ENCODE measurements around the gene SYT17.
"Not testable (repeated sequence)": the region's sequence is repeated elsewhere in the genome, so short reads cannot be mapped to it uniquely, and the experiment has no call there.

SYT17 gene

GRCh38 chr16:19174478-19174877 lies 6.4 kb downstream of the SYT17 start:
- no peak for DNase-seq

GRCh38 chr16:19175492-19176262 lies 7.6 kb downstream of the SYT17 start:
- no peak for DNase-seq

GRCh38 chr16:19177111-19177739 lies 9.2 kb downstream of the SYT17 start:
- no peak for DNase-seq

GRCh38 chr16:19179546-19180490 lies 11.8 kb downstream of the SYT17 start:
- no peak for DNase-seq

- no peak for DNase-seq
Observed at GRCh38 chr16:19180741-19181140, 12.7 kb downstream of the SYT17 start.

- no peak for DNase-seq
Observed at GRCh38 chr16:19182481-19182880, 14.4 kb downstream of the SYT17 start.

- DNase-seq, result no peak
Observed at GRCh38 chr16:19183187-19183586, 15.1 kb downstream of the SYT17 start.

GRCh38 chr16:19184823-19185509 lies 16.9 kb downstream of the SYT17 start:
- no peak for DNase-seq

- no peak for DNase-seq
Observed at GRCh38 chr16:19185510-19185851, 17.4 kb downstream of the SYT17 start.

GRCh38 chr16:19186408-19186807 lies 18.4 kb downstream of the SYT17 start:
- no peak for DNase-seq

GRCh38 chr16:19187961-19188360 lies 19.9 kb downstream of the SYT17 start:
- not testable (repeated sequence) for DNase-seq

- DNase-seq, result no peak
Observed at GRCh38 chr16:19188406-19188805, 20.4 kb downstream of the SYT17 start.

- DNase-seq, result no peak
Observed at GRCh38 chr16:19192865-19193264, 24.8 kb downstream of the SYT17 start.

- DNase-seq, result no peak
Observed at GRCh38 chr16:19196871-19197270, 28.8 kb downstream of the SYT17 start.

GRCh38 chr16:19203374-19203966 lies 35.4 kb downstream of the SYT17 start:
- DNase-seq, result no peak

- DNase-seq, result no peak
Observed at GRCh38 chr16:19210280-19210924, 42.4 kb downstream of the SYT17 start.

- DNase-seq, result no peak
Observed at GRCh38 chr16:19210968-19211367, 42.9 kb downstream of the SYT17 start.

- no peak for DNase-seq
Observed at GRCh38 chr16:19212059-19212458, 44.0 kb downstream of the SYT17 start.

- DNase-seq, result no peak
Observed at GRCh38 chr16:19213885-19214284, 45.8 kb downstream of the SYT17 start.

GRCh38 chr16:19215705-19216104 lies 47.7 kb downstream of the SYT17 start:
- no peak for DNase-seq

- no peak for DNase-seq
Observed at GRCh38 chr16:19218581-19218980, 50.5 kb downstream of the SYT17 start.

- DNase-seq, result no peak
Observed at GRCh38 chr16:19219836-19220235, 51.8 kb downstream of the SYT17 start.

Measured in activated effector memory CD4-positive, alpha-beta T cell treated with Interleukin-2 at 50 U/mL for 16 hours (primary cell).